HG02885 (cell line): ENCODE results near the gene IL18RAP.
A peak's percentile ranks its signal among the peaks of the same experiment; 100 is the strongest.

Source experiments
- ATAC-seq: cut with Tn5 transposase; IDR thresholded peaks from one replicate; pipeline ENCODE4 v1.9.1; 2021; ENCODE audit warnings: mild to moderate bottlenecking; ENCODE audit not compliant: unreplicated experiment, poor library complexity

Gene IL18RAP

DNA sequence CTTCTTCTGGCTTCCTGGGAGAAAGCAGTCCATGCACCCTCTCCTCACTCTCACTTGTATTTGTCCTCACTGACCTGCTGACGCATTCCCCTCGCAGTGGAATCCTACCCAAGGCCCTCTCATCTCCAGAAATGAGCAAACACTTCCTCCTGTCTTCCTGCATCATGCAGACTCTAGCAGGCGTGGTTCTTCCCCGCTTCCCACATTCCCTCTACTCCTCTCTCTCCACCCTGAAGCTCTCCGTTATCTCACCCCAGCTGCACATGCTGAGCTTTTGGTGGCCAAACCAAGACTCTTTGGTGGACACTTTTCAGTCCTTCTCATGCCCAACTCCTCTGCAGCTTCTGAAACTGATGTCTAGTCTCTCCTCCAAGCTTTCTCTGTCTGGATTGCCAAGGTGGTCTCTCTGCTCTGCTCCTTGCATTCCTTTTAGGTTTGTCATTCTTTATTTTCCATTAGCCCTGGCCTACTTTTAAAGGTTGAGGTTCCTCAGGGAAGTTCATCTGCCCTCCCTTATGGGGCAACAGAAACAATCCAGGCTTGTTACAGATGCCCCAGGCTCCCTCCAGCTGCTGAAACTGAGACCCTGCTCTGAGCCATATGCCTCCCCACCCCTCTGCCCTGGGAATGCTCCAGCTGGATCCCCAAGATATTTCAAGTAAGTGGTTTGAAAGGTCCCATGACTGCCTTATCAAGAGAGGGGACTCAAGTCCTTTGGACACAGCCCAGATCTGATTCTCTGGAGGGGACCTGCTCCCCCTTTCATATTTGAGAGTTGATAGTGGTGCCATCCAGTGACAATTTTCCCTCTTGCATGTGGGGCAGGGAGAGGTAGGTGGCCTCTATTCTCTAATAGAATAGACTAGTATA lies 835 bp upstream of the IL18RAP start:
- ATAC-seq: no peak

DNA sequence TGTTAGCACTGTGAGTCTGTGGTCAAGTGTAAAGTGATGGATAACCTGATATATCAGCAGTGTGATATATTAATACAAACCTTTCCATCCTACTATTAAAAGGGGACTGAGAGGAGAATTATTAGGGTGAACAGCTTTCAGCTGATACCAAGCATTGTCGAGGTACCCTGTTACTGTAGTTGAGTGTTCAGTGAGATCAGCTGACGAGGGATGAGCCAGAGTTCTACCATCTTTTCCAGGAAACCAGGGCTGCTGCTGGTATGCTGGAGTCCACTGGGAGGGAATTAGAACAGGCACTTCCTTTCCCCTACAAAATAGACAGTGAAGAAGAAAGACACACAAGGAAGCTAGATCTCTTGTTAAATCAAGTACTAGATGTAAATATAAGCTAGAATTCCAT lies 408 bp downstream of the IL18RAP start:
- no peak for ATAC-seq

DNA sequence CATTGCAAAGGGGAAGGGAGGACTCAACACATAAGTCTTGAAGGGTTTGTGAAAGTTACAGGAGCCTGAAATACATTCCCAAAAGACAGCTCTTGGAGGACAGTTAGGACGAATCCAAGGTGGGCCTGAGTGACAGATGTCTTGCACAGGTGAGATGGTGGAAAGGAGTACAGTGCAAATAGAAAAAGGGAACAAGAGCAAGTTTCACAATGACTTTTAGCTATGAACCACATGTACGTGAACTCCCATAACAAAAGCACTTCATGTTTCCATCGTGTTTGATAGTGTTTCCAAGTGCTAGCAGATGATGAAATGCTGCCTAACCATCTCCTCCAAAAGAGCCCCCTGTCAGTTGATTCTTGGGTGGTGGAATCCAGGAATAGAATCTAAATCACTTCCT lies 1.8 kb downstream of the IL18RAP start:
- peak; percentile 96 for ATAC-seq

DNA sequence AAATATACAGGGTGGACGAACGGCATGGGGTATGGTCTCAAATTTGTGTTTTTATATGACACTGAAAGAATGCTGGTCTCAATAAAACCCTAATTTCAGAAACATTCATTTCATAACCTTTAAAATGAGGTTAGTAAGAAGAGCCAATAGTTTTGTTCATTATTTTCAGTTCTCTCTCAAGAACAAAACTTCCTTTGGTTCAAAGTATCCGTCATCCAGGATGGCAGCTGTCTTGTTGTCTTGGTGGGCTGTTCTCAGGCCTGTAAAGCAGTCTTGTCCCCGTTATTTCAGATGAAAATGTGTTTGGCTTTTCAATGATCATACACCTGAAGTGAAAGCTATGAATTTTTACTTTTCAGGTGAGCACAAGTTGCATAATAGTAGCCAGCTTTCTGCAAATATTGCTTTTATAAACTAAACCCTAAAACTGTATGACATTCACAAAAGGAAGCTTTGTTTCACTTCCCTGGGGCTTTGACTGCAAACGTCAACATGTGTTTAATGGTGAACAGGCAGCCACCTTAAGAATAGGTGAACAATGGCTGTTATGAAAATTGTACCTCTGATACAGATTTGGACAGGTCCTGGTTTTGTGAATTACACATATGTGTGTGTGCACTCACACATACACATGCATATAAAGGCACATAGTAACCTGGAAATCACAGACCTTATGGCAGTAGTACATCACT lies 2.6 kb downstream of the IL18RAP start:
- no peak for ATAC-seq

DNA sequence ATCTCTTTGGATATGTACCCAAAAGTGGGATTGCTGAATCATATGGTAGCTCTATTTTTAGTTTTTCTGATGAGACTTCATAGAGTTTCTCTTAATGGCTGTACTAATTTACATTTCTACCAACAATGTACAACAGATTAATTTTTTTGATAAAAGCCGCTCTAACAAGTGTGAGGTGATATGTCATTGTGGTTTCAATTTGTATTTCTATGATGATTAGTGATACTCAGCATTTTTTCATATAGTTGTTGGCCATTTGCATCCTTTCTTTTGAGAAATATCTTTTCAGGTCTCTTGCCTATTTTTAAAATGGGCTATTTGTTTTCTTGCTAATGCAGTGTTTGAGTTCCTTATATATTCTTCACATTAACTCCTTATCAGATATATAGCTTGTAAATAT lies 4.3 kb downstream of the IL18RAP start:
- no peak for ATAC-seq

DNA sequence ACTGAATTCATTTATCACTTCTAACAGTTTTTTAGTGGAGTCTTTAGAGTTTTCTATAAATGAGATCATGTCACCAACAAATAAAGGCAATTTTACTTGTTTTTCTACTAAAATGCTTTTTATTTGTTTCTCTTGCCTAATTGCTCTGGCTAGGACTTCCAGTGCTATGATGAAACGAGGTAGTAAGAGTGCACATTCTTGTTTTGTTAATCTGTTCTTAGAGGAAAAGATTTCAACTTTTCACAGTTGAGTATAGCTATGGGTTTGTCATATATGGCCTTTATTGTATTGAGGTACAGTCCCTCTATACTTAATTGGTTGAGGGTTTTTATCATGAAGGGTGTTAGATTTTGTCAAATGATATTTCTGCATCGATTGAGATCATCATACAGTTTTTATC lies 5.6 kb downstream of the IL18RAP start:
- no peak for ATAC-seq

DNA sequence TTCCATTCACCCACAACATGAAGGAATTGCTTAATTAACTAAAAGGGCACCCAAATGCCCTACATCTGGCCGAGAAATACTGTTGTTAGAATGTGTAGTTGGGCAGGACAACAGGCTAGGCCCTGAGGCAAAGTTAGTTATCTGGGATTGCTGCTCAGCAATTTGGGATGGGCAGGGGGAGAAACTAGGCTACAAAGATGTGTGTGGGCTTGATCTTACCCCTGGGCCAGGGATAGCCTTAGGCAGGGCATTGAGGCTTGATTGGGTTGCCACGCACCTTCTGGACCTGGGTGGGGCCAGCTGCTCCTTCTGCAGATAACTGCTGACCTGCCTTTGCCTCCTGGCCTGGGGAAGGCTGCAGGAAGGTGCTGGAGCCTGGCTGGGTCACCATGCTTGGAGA lies 9.4 kb downstream of the IL18RAP start:
- no peak for ATAC-seq

DNA sequence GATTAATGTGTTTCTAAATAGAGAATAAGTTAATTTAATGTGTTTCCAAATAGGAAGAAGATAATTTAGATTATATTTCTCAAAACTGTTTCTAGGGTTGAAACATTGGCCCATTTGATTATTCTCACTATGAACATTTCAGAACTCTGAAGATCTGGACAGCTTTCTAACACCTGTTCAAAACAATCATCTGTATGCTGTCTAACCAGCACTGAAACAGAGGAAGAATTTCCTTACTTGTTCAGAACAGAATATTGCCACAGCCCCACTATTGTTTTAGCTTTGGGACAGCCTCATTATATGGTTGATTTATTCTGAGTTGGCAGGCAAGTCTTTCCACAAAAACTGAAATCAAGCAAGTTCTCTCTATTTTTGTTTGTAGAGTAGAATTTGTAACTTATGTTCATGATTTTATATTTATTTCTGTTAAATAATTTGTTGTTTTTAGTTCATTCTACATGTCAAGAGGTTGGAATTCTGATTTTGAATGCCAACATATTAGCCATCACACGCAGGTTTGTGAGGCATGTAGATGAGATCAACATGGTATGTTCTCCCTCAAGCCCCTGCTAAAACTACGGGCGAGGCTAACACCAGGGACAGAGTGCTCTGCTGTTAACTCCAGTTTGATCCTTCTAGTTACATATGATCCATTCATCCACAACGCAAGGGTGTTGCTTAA lies 11.2 kb downstream of the IL18RAP start:
- no peak for ATAC-seq

DNA sequence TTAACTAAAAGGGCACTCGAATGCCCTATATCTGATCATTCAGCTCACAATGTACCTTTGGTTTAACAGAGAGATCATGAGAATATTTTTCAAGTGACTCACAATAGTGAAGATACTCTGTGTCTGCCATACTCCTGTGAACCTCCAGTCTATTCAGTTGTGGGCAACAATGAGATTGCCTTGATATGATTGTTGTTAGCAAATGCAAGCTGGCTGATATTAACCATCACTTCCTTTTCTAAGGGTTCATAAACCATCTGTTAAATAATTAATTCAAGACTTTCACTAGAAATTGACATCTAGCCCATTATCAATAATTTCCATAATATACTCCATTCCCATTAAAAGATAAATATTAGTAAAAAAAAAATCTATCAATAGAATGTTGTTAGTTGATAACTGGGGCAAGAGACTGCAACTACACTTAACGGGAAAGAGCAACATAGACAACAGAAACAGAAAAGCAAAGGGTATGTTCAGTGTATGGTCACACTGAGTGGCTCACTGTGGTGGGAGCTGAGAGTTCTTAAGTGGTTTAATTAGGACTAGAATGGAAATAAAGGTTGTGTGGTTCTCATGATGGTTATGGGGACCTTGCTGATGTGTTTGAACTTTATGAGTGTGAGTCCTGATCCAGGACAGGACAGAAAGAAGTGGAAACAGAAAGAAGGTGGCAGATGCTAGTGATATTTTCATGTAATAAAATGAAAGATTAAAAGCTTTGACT lies 11.9 kb downstream of the IL18RAP start:
- peak; percentile 67 for ATAC-seq

DNA sequence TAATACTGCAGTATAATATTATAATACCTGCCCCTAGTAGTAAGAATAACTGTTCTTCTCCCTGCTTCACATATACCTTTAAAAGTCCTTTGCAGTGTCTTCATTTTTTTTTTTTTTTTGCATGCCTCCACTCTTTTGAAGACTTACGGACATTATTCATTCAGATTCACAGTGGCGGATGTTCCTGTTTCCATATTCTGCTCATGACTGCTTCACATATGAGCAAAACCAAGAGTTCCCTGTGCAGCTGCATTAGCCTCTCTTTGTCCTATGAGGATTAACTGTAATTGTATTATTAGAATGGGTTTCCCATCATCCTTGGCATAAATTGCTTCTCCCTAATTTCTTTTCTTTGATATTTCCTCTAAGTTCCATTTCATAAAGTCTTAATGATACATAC lies 12.8 kb downstream of the IL18RAP start:
- ATAC-seq: no peak

DNA sequence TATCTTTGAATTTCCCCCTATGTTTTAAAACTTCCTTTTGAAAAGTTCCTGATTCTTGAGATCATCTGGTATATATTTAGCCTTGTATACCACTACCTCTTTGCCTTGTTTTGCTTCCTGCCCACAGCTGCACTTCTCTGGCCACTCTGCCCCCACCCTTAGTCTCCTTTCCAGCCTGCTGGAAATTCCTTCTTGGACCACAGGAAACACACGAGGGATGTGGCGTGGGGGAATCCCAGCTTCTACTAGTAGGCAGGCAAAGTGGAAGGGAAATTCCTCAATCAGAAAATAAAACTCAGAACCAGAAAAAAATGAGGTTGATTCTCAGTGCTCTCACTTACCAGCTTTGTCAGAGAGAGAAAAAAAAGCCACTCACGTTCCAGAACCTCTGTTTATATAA lies 13.4 kb downstream of the IL18RAP start:
- peak; percentile 37 for ATAC-seq

DNA sequence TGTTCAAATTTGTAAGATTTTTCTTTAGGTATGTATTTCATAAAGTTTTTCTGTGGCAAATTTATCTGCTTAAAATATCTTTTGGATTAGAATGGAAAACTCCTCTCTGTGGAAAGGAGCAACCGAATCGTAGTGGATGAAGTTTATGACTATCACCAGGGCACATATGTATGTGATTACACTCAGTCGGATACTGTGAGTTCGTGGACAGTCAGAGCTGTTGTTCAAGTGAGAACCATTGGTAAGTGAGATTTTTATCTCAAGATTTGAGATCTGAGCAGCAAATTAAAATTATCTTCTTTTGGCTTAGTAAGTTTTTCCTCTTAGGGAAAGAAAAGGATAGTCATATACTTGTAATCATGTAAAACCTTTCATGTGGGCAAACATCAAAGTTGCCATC lies 14.2 kb downstream of the IL18RAP start:
- no peak for ATAC-seq

DNA sequence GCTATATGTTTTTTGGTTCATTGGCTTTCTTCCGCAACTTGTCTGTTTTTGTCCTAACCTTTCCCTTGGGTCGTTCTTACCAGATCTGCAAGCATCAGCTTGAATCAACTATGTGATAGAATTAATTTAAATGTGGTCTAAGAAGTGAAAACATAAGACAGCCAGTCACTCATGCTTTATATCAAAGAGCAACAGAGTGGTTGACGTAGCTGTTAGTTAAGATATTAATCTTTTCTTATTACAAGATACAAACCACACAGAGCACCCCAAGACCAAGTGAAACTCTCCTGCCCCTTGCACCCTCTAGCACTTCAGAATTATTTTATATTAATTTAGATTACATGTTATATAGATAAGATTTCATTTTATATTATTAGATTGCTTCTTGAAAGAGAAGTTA lies 15.2 kb downstream of the IL18RAP start:
- no peak for ATAC-seq

DNA sequence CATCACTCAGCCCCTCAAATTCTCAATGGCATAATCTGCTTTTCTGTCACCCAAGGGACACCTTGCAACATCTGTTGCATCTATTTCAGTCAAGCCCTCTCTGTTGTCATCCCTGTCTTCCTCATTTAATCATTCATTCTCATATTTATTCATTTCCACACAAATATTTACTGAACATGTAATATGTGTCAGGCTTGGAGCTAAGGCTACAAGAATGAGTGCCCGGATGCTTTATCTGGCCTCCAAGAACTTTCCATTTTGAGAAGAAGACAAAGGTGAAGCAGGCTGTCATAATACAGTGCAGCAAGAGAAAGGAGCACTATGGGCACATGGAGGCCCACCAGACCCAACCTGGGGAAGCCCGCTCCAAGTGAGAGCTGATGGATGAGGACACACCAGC lies 15.6 kb downstream of the IL18RAP start:
- no peak for ATAC-seq

DNA sequence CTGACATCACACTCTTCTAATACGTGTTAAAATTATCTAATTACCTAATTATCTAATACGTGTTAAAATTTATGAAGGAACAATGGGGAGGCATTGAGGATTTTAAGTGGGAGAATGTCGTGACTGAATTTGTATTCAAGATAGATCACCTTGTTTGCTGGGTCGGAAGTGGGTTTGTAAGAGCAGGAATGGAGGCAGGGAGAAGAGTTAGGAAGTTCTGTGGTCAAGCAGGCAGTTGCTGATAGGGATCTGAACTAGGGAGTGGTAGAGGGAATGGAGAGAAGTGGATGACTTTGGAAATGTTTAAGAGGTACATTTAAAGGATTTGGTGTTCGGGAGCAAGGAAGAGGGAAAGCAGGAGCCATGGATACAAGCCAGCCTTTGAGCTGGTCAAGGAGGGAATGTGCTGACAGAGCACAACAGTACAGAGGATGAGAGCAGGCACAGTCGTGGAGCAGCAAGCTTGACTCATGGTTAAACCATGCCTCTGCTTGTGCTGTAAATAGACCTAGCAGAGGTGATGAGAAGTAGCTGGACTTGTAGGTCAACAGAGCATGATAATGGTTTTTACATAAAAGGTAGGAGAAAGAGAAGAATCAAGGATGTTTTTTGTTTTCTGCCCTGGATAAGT lies 16.2 kb downstream of the IL18RAP start:
- ATAC-seq: no peak

DNA sequence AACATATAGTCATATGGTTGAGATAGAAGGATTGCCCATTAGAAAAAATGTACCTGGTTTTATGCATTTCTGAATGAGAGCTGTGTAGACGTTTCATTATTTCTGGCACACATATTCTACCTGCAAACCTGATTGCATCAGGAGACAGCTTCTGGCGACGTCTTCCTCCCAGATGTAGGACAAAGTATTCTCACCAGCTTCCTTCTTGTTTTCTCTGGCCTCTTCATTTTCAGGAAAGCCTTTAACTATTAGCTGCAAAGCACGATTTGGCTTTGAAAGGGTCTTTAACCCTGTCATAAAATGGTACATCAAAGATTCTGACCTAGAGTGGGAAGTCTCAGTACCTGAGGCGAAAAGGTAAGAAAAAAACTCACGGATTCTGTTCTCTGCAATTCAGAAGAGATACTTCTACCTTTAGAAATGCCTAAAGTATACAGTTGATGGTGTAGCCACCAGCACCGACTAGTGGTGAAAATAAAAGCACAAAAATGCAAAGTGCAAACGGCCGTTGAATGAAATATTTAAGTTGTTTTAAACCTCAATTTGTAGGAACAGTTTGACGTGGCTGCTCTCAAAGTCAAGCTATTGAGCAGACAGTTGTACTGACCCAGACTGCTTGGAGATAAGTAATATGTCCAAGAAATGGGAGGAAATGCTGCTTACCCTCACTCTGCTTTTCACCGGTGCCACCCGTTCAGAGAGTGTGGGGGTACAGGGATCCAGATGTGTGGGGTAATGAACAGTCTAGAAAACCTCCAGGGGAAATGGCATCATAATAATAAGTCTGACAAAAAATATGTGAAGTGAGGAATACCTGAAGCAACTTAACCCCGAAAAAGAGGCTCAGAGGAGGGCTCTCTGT lies 20.2 kb downstream of the IL18RAP start:
- ATAC-seq: peak; percentile 80

DNA sequence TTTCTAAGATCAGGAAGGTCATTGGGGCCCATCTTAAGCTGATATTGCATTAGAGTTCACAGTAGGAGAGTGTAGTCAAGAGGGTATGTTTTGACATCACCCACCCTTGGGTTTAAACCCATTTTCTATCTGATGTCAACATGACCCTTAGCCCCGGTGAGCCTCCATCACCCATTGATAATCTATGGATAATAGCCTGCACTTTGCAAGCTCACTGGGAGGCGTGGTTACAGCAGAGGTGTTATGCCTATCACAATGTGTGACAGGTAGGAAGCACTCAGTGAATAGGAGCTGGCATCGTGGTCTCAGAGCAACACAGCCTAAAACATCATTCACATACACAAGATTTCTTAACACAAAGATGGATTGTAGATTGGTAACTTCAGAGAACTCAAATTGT lies 21.3 kb downstream of the IL18RAP start:
- no peak for ATAC-seq

DNA sequence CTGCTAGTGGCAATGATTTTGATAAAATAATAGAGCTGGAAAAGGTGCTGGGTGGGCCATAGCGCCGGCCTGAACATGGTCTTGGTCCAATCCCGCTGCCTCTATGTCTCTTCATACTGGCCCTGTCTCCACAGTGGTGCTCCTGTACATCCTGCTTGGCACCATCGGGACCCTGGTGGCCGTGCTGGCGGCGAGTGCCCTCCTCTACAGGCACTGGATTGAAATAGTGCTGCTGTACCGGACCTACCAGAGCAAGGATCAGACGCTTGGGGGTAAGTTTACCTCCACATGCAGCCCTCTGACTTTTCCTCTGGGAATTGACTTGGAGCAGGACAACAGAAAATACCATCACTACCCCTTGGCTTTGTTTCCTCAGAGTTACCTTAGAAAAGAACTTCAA lies 24.0 kb downstream of the IL18RAP start:
- ATAC-seq: no peak

DNA sequence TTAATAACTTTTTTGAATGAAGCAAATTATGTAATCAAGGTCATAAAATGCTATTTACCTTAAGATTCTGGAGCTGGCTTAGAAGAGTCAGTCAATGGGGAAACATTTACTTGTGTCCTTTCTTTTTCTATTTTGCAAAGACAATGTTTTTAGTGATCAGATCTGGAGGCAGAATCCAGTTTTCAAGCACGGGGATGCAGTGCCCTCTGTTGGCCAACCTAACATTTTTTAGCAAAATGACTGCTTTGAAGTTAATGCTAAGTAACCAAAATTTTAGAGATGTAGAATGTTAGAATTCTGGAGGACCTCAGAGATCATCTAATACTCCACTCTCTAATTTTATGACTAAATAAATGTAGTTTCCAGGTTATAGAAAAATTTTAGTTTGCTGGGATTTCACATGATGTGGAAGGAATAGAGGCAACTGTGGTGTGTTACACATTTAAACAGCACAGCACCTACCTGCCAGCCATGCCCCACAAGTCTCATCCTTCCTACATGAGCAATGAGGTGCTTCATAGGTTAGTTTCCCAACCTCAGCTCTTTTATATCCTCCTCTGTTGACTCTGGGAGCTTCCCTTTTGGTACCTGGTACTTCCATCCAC lies 26.5 kb downstream of the IL18RAP start:
- no peak for ATAC-seq
